Measurements from ENCODE around the gene KLF16. TPM values are rescaled to one million over a fixed set of nuclear protein-coding genes. Genes with fewer than 3 reads are reported as not detected.

KLF16 gene
- total RNA-seq, 4 donors from 2014 or later = 1.4 to 7.1 (median 5.5) TPM

DNA sequence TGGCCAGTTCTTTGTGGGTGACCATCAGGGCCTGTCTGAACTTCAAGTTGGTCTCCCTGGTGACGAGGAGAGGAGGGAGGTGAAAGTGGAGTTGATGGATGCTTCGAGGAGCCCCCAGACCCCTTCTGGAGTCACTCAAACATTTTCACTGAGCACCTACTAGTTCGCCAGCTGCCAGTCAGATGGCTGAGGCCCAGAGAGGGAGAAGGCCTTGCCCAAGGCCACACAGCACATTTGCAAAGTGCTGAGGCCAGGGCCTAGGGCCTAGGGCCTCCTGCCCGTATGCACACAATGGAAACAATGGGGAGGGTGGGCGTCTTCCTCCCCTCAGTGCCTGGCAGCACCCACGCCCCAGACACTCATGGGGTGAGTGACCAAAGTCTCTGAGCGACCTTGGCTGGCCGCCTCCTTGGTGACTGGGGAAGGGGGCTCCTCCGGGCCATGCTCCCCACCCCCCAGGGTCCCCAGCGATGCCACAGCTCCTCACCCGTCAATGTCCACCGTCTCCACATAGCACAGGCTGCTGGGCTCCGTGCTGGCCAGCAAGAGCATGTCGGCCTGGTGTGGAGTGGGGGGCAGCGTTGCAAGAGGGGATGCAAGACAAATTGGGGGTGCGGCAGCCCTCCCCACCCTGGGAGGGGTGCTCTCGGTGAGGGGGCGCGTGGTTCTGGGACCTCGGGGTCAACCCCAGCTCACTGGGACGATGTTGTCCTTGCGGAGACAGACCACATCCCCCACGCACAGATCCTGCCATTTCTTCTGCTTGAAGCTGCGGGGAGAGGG, 57.8 kb downstream of the KLF16 start:
- no peaks in the 10 kb centered on the region for H3K9me3 ChIP-seq
- H3K27me3 ChIP-seq = no peaks in the 10 kb centered on the region
- TF ChIP-seq EP300 (IDR thresholded peaks at IDR 0.05) (no peak), POLR2A (IDR thresholded peaks at IDR 0.05) (no peak), POLR2AphosphoS5 (IDR thresholded peaks at IDR 0.05) (no peak)
- TF ChIP-seq, protein P1, sequence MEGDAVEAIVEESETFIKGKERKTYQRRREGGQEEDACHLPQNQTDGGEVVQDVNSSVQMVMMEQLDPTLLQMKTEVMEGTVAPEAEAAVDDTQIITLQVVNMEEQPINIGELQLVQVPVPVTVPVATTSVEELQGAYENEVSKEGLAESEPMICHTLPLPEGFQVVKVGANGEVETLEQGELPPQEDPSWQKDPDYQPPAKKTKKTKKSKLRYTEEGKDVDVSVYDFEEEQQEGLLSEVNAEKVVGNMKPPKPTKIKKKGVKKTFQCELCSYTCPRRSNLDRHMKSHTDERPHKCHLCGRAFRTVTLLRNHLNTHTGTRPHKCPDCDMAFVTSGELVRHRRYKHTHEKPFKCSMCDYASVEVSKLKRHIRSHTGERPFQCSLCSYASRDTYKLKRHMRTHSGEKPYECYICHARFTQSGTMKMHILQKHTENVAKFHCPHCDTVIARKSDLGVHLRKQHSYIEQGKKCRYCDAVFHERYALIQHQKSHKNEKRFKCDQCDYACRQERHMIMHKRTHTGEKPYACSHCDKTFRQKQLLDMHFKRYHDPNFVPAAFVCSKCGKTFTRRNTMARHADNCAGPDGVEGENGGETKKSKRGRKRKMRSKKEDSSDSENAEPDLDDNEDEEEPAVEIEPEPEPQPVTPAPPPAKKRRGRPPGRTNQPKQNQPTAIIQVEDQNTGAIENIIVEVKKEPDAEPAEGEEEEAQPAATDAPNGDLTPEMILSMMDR (IDR thresholded peaks at IDR 0.05) = no peak
- H3K36me3 ChIP-seq = no peaks in the 10 kb centered on the region
- WGBS, 2 donors (ENCODE audit: low coverage in 1 of 2) = 72% methylated on average over 3 of the region's 24 CpGs; no CpG with 5 or more reads in 1 of the 2 donors
- H3K27ac ChIP-seq = no peak overlapping the region
- no peaks in the 10 kb centered on the region for H3K4me1 ChIP-seq
- no peak overlapping the region for H3K4me3 ChIP-seq
- ATAC-seq = no peak

DNA sequence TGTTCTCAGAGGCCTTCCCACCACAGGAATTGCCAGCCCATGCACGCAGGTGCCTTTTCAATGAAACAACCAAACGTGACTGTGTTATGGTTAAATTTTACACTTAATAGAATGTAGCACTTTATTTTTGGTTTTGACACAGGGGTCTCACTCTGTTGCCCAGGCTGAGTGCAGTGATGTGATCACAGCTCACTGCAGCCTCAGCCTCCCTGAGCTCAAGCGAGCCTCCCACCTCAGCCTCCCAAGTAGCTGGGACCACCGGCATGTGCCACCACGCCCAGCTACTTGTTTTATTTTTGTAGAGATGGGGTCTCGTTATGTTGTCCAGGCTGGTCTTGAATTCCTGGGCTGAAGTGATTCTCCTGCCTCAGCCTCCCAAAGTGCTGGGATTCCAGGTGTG, 58.5 kb downstream of the KLF16 start:
- 74 to 80% methylated on average over 3 to 4 of the region's 6 CpGs for WGBS, 2 donors (ENCODE audit: low coverage in 1 of 2)
- no peak for ATAC-seq

More for the DNA sequence above, 58.5 kb downstream of the KLF16 start:
- no peaks in the 10 kb centered on the region for H3K9me3 ChIP-seq
- no peaks in the 10 kb centered on the region for H3K27me3 ChIP-seq
- no peak overlapping the region for H3K27ac ChIP-seq
- H3K36me3 ChIP-seq = no peaks in the 10 kb centered on the region
- no peaks in the 10 kb centered on the region for H3K4me1 ChIP-seq
- no peak overlapping the region for H3K4me3 ChIP-seq
- TF ChIP-seq EP300 (IDR thresholded peaks at IDR 0.05) (no peak), POLR2AphosphoS5 (IDR thresholded peaks at IDR 0.05) (no peak), POLR2A (IDR thresholded peaks at IDR 0.05) (no peak)
- TF ChIP-seq, protein P1 (IDR thresholded peaks at IDR 0.05) = no peak

Other genes with a start within 250 kb of the KLF16 start
- gene TCF3, start 211.0 kb downstream of the KLF16 start, total RNA-seq = 10 to 100 TPM; 21.2 to 62.0 (median 39.6) TPM
- under 1 TPM in 1 of 4 donors, not detected in 3; 0.04 TPM for gene ONECUT3, start 110.1 kb downstream of the KLF16 start, total RNA-seq
- 1 to 10 TPM in 1 of 4 donors, under 1 TPM in 3; 0.27 to 1.4 (median 0.48) TPM for gene ATP8B3, start 51.3 kb downstream of the KLF16 start, total RNA-seq
- 10 to 100 TPM; 11.4 to 29.9 (median 16.1) TPM for gene REXO1, start 15.1 kb downstream of the KLF16 start, total RNA-seq
- 100 to 1,000 TPM in 1 of 4 donors, 10 to 100 TPM in 3; 80.0 to 117 (median 91.0) TPM for gene ABHD17A, start 21.9 kb upstream of the KLF16 start, total RNA-seq
- 1 to 10 TPM in 3 of 4 donors, under 1 TPM in 1; 0.47 to 4.2 (median 2.3) TPM for gene ADAT3, start 41.8 kb upstream of the KLF16 start, total RNA-seq
- 10 to 100 TPM; 48.6 to 73.4 (median 58.1) TPM for gene SCAMP4, start 41.8 kb upstream of the KLF16 start, total RNA-seq
- gene CSNK1G2, start 77.6 kb upstream of the KLF16 start, total RNA-seq = 10 to 100 TPM; 40.4 to 57.4 (median 46.2) TPM
- 100 to 1,000 TPM in 1 of 4 donors, 10 to 100 TPM in 3; 44.0 to 125 (median 59.9) TPM for gene BTBD2, start 152.1 kb upstream of the KLF16 start, total RNA-seq
- gene MKNK2, start 187.7 kb upstream of the KLF16 start, total RNA-seq = 100 to 1,000 TPM in 3 of 4 donors, 10 to 100 TPM in 1; 98.4 to 195 (median 173) TPM
- gene MOB3A, start 232.7 kb upstream of the KLF16 start, total RNA-seq = 10 to 100 TPM; 29.0 to 69.9 (median 38.6) TPM
- gene IZUMO4, start 233.3 kb upstream of the KLF16 start, total RNA-seq = 10 to 100 TPM in 1 of 4 donors, 1 to 10 TPM in 3; 2.4 to 17.3 (median 4.3) TPM

All from gastroesophageal sphincter (tissue), 4 donors.